ENCODE results near the gene TACC2.
"Not testable (repeated sequence)": the region's sequence is repeated elsewhere in the genome, so short reads cannot be mapped to it uniquely, and the experiment has no call there.

Gene TACC2

DNA sequence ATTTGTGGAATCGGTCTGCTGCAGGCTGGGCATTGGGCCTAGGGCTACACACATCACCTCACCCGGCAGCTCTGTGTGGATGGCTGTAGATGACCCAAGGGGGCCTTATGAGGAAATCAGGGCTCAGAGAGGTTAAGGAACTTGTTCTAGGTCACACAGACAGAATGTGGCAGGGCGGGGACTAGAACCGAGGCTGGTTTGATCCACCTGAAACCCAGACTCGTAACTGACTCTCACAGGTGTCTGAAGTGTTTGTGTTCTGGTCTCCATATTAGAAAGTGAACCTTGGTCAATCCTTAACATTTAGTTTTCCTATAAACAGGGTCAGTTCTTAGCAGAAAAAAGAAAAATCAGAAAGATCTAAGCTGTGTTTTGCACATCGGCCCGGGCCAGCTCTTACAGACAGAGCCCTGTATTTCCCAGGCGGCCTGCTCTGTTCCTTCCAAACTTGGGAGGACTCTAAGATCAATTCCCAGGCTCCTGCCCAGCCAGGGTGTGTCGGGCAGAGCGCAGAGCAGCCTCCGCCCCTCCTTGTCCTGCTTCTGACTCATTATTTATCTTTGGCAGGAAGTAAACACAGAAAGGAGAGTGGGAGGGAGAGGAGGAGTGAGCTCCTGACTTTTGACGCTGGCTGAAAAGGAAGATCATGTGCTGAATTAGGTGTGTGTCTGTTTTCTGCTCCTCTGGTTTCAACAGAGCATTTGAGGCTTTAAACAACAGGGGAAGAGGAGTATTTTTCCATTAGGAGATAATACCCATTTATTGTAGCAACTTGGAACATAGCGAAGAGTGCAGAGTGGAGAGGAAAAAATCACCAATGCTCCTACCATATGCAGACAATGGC lies 74.1 kb downstream of the TACC2 start:
- DNase-seq = no peak

DNA sequence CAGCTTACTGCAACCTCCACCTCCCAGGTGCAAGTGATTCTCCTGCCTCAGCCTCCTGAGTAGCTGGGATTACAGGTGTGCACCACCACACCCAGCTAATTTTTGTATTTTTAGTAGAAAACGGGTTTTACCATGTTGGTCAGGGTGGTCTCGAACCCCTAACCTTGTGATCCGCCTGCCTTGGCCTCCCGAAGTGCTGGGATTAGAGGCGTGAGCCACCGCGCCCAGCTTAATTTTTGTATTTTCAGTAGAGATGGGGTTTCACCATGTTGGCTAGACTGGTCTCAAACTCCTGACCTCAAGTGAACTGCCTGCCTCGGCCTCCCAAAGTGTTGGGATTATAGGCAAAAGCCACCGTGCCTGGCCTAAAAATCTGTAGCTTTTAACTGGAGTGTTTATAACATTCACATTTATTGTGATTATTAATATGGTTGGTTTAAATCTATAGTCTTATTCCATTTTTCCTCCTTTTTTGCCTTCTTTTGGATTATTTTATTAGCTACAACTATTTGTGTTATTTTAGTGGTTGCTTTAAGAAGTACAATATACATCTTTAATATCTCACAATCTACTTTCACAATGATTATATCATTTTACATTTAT lies 77.5 kb downstream of the TACC2 start:
- not testable (repeated sequence) for DNase-seq

DNA sequence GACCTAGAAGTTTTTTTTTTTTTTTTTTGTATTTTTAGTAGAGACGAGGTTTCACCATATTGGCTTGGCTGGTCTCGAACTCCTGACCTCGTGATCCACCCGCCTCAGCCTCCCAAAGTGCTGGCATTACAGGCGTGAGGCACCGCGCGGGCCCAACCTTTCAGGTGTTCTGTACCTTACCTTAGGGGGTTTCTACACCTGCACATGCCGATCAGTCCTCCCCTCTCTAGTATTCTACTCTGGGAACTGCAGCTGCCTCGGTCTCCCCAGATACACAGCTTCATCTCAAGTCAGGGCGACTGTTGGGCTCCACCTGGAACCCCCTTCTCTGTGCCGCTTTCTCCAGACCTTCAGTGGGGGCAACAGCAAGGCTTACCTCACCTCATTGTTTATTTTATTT lies 79.9 kb downstream of the TACC2 start:
- no peak for DNase-seq

DNA sequence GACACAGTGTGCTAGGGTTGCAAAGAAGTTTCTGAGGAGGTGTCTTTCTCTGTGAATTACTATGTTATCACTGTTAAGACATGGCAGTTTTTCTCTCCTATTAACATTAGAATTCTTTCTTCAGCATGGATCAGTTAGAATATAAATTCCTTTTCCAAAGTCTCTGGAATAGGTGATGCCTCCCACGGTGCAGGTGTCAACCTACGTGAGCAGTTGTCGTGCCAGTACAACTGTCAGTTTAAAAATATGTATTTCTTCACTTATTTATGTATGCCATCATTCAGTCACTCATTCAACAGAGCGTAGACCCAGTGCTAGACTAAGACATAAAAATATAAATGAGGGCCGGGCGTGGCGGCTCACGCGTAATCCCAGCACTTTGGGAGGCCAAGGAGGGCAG lies 83.5 kb downstream of the TACC2 start:
- no peak for DNase-seq

DNA sequence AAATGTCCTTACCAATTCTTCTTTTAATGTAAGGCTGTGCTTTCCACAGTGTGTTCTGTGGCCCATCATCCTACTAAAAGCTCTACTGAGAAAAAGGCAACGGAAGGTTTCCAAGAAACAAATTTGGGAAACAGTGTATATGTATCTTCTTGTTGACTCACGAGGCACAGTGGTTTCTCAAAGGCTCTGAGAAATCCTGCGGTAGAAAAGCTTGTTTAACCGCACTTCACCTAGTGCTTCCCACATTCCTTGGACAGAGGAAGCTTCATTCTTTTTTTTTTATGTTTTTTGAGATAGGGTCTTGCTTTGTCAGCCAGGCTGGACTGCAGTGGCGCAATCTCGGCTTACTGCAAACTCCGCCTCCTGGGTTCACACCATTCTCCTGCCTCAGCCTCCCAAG lies 84.5 kb downstream of the TACC2 start:
- DNase-seq = no peak

DNA sequence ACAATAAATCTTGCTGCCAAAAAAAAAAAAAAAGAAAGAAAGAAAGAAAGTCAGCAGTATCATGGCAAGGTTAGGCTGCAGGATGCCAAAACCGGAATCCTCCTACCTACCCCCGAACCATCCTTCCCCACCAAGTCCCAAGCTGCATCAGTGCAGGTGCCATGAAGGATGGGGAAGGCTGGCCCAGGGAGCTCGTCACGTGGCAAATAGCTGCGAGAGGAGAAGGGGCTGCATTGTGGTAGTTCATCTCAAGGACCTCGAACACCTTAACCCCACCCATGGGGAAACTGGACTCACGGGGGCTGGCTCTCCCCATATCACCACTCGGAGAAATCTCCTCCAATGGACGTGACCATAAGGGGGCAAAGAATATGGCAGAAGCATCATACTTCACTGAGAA lies 86.2 kb downstream of the TACC2 start:
- no peak for DNase-seq

DNA sequence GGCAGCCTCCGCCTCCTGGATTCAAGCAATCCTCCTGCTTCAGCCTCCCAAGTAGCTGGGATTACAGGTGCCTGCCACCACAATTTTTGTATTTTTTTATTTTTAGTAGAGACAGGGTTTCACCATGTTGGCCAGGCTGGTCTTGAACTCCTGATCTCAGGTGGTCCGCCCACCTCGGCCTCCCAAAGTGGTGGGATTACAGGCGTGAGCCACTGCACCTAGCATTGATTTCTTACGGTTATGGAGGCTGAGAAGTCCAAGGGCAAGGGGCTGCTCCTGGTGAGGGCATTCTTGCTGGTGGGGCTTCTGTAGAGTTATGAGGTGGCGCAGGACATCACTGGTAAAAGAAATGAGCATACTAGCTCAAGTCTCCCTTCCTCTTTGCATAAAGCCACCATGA lies 86.9 kb downstream of the TACC2 start:
- not testable (repeated sequence) for DNase-seq

DNA sequence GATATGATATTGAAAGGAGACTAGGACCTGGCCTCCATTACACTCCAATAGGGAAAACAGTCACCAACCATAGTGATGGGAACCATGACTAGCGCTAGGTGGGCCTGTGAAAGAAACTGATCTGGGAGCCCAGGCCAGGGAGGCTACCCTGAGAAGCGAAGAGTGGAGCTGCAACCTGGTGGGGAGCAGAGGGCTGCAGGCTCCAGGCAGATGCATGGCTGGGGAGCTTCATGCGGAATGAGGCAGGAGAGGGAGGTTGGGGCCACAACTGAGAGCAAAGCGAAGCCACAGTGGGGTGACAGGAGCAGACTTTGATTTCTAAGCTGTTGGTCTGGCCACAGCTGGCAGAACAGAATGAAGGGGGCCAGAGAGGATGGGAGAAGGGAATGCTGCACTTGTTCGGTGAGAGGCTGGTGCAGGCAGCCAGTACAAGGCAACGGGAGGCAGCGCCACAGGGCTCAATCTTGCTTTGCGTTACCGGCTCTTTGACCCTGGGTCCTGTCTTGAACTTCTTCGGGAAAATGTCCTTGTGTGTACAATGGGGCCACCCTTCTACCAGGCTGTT lies 88.4 kb downstream of the TACC2 start:
- no peak for DNase-seq

DNA sequence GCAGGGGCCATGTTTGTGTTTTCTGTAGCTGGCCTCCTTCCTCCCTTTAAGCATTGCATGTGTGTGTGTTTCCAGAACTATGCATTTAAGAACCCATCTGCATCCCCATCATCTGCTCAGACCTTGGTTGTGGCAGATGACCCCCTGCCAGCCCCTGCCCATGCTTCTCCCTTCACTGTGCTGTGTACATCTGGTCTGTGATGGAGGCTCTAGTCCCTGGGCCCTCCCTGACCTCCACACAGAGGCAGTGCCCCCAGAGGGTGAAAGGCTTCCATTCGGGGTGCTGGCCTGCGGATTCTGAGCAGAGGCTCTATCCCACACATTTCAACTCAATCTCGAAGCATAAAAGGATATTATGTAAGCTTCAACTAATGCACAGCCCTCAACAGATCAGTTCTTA lies 89.4 kb downstream of the TACC2 start:
- DNase-seq = no peak

DNA sequence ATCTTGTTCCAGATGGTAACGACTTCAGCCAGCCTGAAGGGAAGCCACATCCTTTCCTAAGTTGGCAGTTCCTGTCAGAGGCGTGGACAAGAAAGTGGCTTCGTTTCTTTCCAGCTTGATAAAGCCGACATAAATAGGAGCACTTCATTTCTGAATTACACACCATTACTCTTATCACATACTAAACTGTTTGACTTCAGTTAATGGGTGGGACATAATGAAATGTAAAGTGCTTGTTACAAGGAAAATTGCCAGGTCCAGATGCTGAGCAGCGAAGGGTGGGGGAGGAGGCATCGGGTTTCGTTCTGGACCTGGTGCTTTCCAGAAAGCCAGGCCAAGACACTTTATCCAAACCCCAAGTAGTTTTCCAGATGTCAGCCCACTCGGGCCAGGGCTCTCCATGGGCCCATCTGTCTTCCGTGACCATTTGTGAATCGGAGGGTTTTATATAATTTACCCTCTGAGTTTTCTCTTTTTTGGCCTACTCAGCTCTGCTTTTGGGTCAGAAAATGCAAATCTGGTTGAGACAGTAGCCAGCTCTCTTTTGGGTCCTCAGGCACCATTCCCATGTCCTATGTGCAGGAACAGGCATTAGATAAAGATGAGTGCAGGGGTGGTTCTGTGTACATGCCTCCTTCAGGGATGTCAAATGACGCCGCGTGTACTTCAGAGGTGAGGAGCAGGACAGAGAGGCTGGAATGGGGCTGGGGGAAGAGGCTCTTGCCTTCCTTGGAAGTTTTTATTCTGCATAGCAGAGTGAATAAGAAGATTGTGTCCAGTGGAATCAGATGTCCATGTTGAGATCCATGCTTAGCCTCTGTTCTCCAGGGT lies 90.2 kb downstream of the TACC2 start:
- no peak for DNase-seq

DNA sequence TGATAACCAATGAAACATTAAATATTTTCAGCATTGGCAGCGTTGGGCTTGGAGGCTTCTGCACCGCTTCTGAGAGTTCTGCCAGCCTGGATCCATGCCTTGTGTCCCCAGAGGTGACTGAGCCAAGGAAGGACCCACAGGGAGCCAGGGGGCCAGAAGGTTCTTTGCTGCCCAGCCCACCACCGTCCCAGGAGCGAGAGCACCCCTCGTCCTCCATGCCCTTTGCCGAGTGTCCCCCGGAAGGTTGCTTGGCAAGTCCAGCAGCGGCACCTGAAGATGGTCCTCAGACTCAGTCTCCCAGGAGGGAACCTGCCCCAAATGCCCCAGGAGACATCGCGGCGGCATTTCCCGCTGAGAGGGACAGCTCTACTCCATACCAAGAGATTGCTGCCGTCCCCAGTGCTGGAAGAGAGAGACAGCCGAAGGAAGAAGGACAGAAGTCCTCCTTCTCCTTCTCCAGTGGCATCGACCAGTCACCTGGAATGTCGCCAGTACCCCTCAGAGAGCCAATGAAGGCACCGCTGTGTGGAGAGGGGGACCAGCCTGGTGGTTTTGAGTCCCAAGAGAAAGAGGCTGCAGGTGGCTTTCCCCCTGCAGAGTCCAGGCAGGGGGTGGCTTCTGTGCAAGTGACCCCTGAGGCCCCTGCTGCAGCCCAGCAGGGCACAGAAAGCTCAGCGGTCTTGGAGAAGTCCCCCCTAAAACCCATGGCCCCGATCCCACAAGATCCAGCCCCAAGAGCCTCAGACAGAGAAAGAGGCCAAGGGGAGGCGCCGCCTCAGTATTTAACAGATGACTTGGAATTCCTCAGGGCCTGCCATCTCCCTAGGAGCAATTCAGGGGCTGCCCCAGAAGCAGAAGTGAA lies 93.9 kb downstream of the TACC2 start:
- DNase-seq = no peak

DNA sequence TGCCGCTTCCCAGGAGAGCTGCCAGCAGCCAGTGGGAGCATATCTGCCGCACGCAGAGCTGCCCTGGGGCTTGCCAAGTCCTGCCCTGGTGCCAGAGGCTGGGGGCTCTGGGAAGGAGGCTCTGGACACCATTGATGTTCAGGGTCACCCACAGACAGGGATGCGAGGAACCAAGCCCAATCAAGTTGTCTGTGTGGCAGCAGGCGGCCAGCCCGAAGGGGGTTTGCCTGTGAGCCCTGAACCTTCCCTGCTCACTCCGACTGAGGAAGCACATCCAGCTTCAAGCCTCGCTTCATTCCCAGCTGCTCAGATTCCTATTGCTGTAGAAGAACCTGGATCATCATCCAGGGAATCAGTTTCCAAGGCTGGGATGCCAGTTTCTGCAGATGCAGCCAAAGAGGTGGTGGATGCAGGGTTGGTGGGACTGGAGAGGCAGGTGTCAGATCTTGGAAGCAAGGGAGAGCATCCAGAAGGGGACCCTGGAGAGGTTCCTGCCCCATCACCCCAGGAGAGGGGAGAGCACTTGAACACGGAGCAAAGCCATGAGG lies 94.6 kb downstream of the TACC2 start:
- no peak for DNase-seq

DNA sequence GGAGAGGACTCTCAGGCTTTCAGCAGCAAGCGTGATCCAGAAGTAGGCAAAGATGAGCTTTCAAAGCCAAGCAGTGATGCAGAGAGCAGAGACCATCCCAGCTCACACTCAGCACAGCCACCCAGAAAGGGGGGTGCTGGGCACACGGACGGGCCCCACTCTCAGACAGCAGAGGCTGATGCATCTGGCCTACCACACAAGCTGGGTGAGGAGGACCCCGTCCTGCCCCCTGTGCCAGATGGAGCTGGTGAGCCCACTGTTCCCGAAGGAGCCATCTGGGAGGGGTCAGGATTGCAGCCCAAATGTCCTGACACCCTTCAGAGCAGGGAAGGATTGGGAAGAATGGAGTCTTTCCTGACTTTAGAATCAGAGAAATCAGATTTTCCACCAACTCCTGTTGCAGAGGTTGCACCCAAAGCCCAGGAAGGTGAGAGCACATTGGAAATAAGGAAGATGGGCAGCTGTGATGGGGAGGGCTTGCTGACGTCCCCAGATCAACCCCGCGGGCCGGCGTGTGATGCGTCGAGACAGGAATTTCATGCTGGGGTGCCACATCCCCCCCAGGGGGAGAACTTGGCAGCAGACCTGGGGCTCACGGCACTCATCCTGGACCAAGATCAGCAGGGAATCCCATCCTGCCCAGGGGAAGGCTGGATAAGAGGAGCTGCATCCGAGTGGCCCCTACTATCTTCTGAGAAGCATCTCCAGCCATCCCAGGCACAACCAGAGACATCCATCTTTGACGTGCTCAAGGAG lies 95.5 kb downstream of the TACC2 start:
- DNase-seq = no peak

DNA sequence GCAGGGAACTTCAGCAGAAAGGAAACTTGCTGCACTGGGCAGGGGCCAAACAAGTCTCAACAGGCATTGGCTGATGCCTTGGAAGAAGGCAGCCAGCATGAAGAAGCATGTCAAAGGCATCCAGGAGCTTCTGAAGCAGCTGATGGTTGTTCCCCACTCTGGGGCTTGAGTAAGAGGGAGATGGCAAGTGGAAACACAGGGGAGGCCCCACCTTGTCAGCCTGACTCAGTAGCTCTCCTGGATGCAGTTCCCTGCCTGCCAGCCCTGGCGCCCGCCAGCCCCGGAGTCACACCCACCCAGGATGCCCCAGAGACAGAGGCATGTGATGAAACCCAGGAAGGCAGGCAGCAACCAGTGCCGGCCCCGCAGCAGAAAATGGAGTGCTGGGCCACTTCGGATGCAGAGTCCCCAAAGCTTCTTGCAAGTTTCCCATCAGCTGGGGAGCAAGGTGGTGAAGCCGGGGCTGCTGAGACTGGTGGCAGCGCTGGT lies 96.5 kb downstream of the TACC2 start:
- DNase-seq = no peak

DNA sequence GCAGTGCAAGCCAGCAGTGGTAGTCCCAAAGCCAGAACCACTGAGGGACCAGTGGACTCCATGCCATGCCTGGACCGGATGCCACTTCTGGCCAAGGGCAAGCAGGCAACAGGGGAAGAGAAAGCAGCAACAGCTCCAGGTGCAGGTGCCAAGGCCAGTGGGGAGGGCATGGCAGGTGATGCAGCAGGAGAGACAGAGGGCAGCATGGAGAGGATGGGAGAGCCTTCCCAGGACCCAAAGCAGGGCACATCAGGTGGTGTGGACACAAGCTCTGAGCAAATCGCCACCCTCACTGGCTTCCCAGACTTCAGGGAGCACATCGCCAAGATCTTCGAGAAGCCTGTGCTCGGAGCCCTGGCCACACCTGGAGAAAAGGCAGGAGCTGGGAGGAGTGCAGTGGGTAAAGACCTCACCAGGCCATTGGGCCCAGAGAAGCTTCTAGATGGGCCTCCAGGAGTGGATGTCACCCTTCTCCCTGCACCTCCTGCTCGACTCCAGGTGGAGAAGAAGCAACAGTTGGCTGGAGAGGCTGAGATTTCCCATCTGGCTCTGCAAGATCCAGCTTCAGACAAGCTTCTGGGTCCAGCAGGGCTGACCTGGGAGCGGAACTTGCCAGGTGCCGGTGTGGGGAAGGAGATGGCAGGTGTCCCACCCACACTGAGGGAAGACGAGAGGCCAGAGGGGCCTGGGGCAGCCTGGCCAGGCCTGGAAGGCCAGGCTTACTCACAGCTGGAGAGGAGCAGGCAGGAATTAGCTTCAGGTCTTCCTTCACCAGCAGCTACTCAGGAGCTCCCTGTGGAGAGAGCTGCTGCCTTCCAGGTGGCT lies 97.7 kb downstream of the TACC2 start:
- DNase-seq = no peak

DNA sequence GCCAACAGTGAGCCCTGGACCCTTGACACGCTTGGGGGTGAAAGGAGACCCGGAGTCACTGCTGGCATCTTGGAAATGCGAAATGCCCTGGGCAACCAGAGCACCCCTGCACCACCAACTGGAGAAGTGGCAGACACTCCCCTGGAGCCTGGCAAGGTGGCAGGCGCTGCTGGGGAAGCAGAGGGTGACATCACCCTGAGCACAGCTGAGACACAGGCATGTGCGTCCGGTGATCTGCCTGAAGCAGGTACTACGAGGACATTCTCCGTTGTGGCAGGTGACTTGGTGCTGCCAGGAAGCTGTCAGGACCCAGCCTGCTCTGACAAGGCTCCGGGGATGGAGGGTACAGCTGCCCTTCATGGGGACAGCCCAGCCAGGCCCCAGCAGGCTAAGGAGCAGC lies 98.5 kb downstream of the TACC2 start:
- no peak for DNase-seq

DNA sequence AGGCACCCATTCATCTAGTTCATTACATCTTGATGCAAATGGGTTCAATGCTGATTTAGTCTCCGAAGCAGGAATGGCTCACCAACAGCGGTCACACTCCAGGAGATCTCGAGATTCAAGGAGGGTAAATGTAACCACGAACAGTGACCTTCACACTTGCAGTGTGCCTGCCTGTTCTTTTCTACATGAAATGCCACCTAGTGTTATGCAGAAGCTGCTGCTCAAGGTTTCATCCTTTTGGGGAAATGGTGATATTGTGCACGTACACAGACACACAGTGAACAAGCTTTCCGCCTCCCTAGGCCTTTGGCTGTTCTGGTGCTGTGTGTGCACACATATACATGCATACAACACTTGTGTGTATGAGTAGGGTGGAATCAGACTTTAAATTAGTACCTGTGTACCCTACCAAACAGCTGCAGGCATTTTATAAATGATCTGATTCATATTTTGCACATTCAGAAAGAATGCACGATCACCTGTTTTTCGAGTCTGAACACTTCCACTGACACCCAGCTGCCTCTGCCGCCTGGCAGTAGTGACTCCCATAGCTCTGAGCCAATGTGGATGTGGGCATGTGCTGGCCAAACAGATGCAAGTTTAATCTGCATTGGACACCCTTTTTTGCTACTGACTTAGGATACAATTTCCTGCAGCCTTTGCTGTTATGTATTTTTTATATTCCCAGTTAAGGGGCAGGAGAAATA lies 100.5 kb downstream of the TACC2 start:
- DNase-seq = no peak

DNA sequence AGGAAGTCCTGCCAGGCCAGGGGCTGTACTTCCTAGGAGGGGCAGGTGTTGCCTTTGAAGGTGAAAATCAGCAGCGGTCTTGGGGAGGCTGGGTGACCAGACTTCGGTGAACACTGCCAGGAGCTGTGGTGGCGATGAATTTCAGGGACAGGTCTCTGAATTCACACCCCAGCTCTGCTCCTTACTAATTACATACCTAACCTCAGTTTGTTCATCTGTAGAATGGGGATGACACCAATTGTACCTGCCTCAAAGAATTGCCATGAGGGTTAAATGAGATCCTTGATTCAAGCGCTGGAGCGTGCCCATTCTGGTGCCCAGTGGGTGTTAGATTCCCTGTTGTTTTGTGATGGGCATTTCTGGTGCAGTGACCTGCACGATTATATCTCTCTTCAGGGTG lies 102.8 kb downstream of the TACC2 start:
- DNase-seq = no peak

DNA sequence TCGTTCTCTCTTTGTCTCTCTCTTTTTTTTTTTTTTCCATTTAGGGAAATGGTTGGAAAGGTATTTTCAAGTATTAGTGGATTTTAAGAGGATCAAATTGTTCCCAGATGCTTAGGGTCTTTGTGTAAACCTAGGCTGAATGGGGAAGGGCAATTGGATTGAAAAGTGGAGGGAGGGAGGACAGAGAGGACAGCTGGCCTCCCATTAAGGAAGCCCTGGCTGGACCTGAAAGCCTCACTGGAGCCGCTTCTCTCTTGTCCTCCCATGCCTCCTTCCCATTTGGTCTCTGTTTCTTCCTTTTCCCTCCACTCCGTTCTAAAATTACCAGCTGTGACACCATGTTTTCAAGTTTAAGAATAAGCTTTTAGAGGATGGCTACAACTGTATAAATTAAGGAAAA lies 104.1 kb downstream of the TACC2 start:
- no peak for DNase-seq

DNA sequence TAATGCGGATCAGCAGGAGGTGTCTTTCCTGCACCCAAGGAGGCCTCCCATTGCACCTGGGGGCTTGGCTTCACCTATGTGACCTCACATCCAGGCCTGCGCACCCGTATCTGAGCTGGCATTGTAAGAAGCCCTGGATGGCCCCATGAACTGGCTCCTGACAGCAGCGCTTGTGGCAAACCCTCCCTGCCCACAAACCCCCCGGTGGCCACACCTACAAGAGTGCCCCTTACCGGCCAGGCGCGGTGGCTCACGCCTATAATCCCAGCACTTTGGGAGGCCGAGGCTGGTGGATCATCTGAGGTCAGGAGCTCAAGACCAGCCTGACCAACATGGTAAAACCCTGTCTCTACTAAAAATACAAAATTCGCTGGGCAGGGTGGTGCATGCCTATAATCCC lies 107.2 kb downstream of the TACC2 start:
- not testable (repeated sequence) for DNase-seq

Measured in activated CD4-positive, alpha-beta T cell treated with anti-CD3 and anti-CD28 coated beads, Interleukin-2, amount 50 U/mL, for 48 hours (primary cell).